ENCODE measurements around the gene PISD. TPM values are rescaled to one million over a fixed set of nuclear protein-coding genes. Genes with fewer than 3 reads are reported as not detected.

The PISD gene
- 37.5 and 84.0 TPM in 2 replicates for total RNA-seq (2011; cell fraction: chromatin; rRNA removed; ENCODE audit: low replicate concordance)
- 62.2 and 72.4 TPM in 2 replicates for total RNA-seq (2011; cell fraction: nucleolus; rRNA removed)
- total RNA-seq (2011; cell fraction: nucleoplasm; rRNA removed), result 47.8 and 52.1 TPM in 2 replicates
- total RNA-seq (2014; rRNA removed) (33.3 and 47.1 TPM in 2 replicates), total RNA-seq (2014; rRNA removed; fragmentation: Illumina TruSeq; extraction: Trizol) (20.2 and 24.5 TPM in 2 replicates), total RNA-seq (2015; rRNA removed; fragmentation: Illumina TruSeq; extraction: Trizol) (27.4 and 28.1 TPM in 2 replicates), total RNA-seq (2021) (56.8 and 63.1 TPM in 2 replicates), polyA plus RNA-seq (2011; rRNA removed) (29.1 and 44.3 TPM in 2 replicates), polyA plus RNA-seq (2014; fragmentation: Illumina TruSeq; extraction: Trizol) (42.6 and 48.5 TPM in 2 replicates), polyA plus RNA-seq (2014; fragmentation: Nextera tagmentation; extraction: Ambion mirVana) (10 to 100 TPM; 44.4 to 65.9 TPM), polyA plus RNA-seq (2014; rRNA removed) (36.6 and 44.9 TPM in 2 replicates), polyA minus RNA-seq (2011; rRNA and poly(A)+ RNA removed) (14.8 and 17.3 TPM in 2 replicates), Bru-seq, nascent RNA (percentile 64 among the genes with signal in this experiment), BruChase-seq, experiment 1, labeled RNA remaining after a 2-hour chase (percentile 68 among the genes with signal in this experiment), BruChase-seq, experiment 2, labeled RNA remaining after a 6-hour chase (percentile 74 among the genes with signal in this experiment)
- polyA plus RNA-seq (2011; cell fraction: cytosol; rRNA removed), result 48.2 and 59.1 TPM in 2 replicates
- 112 and 122 TPM in 2 replicates for polyA plus RNA-seq (2011; cell fraction: nucleus; rRNA removed)
- 31.9 and 36.1 TPM in 2 replicates for polyA plus RNA-seq (2012)
- 17.0 and 18.8 TPM in 2 replicates for polyA minus RNA-seq (2011; cell fraction: cytosol; rRNA and poly(A)+ RNA removed)
- 22.3 and 29.7 TPM in 2 replicates for polyA minus RNA-seq (2011; cell fraction: nucleus; rRNA and poly(A)+ RNA removed)
- long read RNA-seq, experiment 1, transcript PISD-209 (8 exons, 1,963 nt), result major isoform, 66 of 258 reads
- long read RNA-seq, experiment 1, transcript PISD-207 (8 exons, 1,723 nt), result minor isoform, 5 of 258 reads
- long read RNA-seq, experiment 1, partial matches to known transcripts, result 26 of 258 reads
- long read RNA-seq, experiment 1, other reads (novel, unspliced or antisense), result 160 of 258 reads
- long read RNA-seq, experiment 2, transcript PISD-209 (8 exons, 1,963 nt), result major isoform, 8 of 60 reads
- long read RNA-seq, experiment 2, partial matches to known transcripts, result 19 of 60 reads
- long read RNA-seq, experiment 2, other reads (novel, unspliced or antisense), result 32 of 60 reads
- long read RNA-seq, experiment 3, transcript PISD-209 (8 exons, 1,963 nt), result major isoform, 22 of 56 reads
- long read RNA-seq, experiment 3, partial matches to known transcripts, result 4 of 56 reads
- long read RNA-seq, experiment 3, other reads (novel, unspliced or antisense), result 27 of 56 reads

DNA sequence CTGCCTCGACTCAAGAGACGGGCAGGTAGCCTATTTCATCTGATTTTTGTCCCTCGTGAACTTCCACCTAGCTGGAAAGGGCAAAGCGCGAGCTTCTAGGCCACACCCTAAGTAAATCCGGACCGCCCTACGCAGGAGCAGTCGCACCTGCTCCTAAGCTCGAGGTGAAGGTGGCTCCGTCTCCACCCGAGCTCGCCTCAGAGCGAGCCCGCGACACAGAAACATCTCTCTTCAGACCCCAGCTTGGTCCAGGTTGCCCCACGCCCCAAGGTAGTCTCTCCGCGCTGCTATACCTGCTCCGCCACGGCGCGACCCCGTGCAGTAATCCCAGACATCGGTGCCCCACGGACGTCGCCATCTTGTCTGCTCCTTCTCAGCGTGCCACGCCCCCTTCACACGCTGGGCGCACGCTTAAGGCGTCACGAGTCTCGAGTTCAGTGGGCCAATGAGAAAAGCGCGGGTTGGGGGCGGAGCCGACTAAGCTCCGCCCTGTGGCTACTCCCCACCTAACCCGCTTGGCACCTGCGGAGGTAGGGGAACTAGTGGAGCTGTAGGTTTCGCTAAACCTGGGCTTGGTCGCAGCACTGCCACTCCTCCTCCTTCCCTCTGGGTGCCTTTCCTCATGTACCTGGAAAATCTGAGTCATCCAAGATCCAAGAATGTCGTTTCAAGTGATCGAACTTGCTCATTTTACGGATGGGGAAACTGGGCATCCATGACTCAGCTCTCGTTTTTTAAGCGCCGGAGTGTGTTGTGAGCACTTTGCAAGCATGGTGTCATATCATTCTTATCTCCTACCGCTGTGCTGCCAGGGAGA lies at the start of gene PISD:
TSS of gene PISD (minus strand) at position 365 of the 817 bp plus-strand sequence. CDS start at position 358, 7 bp downstream.
- 1% methylated on average over 43 of the region's 52 CpGs for WGBS (ENCODE audit: insufficient coverage, low coverage, missing lambda C conversion rate)
- intact Hi-C loops (cut with micrococcal nuclease), result loop anchor here (10.0 kb wide), 2 partner anchors 93 to 213 kb away; partner anchors contain the start of genes DEPDC5 and PRR14L
- TF ChIP-seq MNT (conservative IDR thresholded peaks at IDR 0.05), result peak; percentile 92 to 97
- peak; percentile 66; the same call in 1 of the 2 replicates for TF ChIP-seq KHSRP (IDR thresholded peaks at IDR 0.05)
- TF ChIP-seq ZEB2 (IDR thresholded peaks at IDR 0.05), result 0 out of 2 replicates have a peak, but pooled peaks have one; percentile 29
- TF ChIP-seq BRCA1 (IDR thresholded peaks at IDR 0.05), result no peak
- no peak for TF ChIP-seq BRCA1 (CRISPR knock-in tag; IDR thresholded peaks at IDR 0.05)
- no peak for TF ChIP-seq ZNF184 (CRISPR knock-in tag; IDR thresholded peaks at IDR 0.05)
- no peak for TF ChIP-seq HNRNPUL1 (IDR thresholded peaks at IDR 0.05; ENCODE audit: low read length)
- TF ChIP-seq, protein P1, sequence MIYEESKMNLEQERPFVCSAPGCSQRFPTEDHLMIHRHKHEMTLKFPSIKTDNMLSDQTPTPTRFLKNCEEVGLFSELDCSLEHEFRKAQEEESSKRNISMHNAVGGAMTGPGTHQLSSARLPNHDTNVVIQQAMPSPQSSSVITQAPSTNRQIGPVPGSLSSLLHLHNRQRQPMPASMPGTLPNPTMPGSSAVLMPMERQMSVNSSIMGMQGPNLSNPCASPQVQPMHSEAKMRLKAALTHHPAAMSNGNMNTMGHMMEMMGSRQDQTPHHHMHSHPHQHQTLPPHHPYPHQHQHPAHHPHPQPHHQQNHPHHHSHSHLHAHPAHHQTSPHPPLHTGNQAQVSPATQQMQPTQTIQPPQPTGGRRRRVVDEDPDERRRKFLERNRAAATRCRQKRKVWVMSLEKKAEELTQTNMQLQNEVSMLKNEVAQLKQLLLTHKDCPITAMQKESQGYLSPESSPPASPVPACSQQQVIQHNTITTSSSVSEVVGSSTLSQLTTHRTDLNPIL (CRISPR knock-in tag; IDR thresholded peaks at IDR 0.05), result no peak
- TF ChIP-seq MBD2 (IDR thresholded peaks at IDR 0.05; ENCODE audit: borderline replicate concordance, low read depth), result peak; percentile 68; the same call in 1 of the 2 replicates
- peak; percentile 94 to 97 for TF ChIP-seq SIN3A (IDR thresholded peaks at IDR 0.05; ENCODE audit: borderline replicate concordance in 2 of 2, control insufficient read depth in 1 of 2, low read depth in 2 of 2, low read length in 2 of 2)
- TF ChIP-seq WHSC1 (IDR thresholded peaks at IDR 0.05; ENCODE audit: low read length), result no peak

More for the DNA sequence above, at the start of gene PISD:
- H3K9me3 ChIP-seq (replicated peaks; ENCODE audit: control insufficient read depth, insufficient read depth, low read depth, low read length), result no peaks in the 10 kb centered on the region
- FAIRE-seq, result peak; percentile 98
- ChIA-PET POLR2A (interaction anchor here (0.5 to 2.2 kb wide), 12 partner anchors 9 to 819 kb away, joined by 3 to 14 read pairs (median 4); no protein-coding TSS in a partner anchor), CTCF (ENCODE audit: low intra/inter-chr PET ratio) (no interaction called here)
- no TSS peak for BruUV-seq (replicated peaks)
- no peaks in the 10 kb centered on the region for H4K20me1 ChIP-seq (replicated peaks; ENCODE audit: control insufficient read depth, insufficient read depth, low read length)
- peak within 1 kb of the TSS; percentile 95 for H2AFZ ChIP-seq (ENCODE audit: low read depth, low read length)
- H3K27me3 ChIP-seq (ENCODE audit: control insufficient read depth in 2 of 2, insufficient read depth in 2 of 2, low read length in 2 of 2), result no peaks in the 10 kb centered on the region
- in situ Hi-C loops (cut with MboI), result no loop called here
- no peaks in the 10 kb centered on the region for H3K9me1 ChIP-seq (ENCODE audit: control insufficient read depth, insufficient read depth, low read length)
- peak; percentile 96 for ATAC-seq
- peaks cover 42% of the 10 kb centered on the region for H3K79me2 ChIP-seq (ENCODE audit: control insufficient read depth, insufficient read depth, low read length)
- peak; percentile 95 to 96 (median 95) for DNase-seq (ENCODE audit: extremely low read depth in 1 of 4, low spot score in 3 of 4)
- peaks cover 5% of the 10 kb centered on the region in 2 experiments; a peak in 4 of 5 replicates for H3K4me1 ChIP-seq (replicated peaks in 1 of 2; ENCODE audit: control insufficient read depth in 2 of 2, insufficient read depth in 2 of 2, low read length in 2 of 2)
- no peaks in the 10 kb centered on the region for H3K36me3 ChIP-seq (ENCODE audit: control insufficient read depth, insufficient read depth, low read length)
- peak within 1 kb of the TSS; percentile 96 for H3K4me2 ChIP-seq (ENCODE audit: insufficient read depth, low read length)
- H3K4me3 ChIP-seq, result peak within 1 kb of the TSS; percentile 94
- peak within 1 kb of the TSS; percentile 68 to 97 for H3K9ac ChIP-seq (ENCODE audit: insufficient read depth in 1 of 2, low read depth in 2 of 2, low read length in 2 of 2)
- H3K27ac ChIP-seq (ENCODE audit: extremely low read depth, low read depth, low read length), result peak within 1 kb of the TSS; percentile 78
